MCF 10A (cell line): ENCODE results near the gene GABRD. TPM values are rescaled to one million over a fixed set of nuclear protein-coding genes. Genes with fewer than 3 reads are reported as not detected.

Experiments used
- BruUV-seq: library from RNA; stranded (reverse); fragments of 400-500 nt; replicated peaks from 2 replicates; lab custom pipeline; 2021; lab: Mats Ljungman, UMichigan
- CTCF ChIA-PET: fragments of 300-600 bp; sonication (Branson Sonifier 250); formaldehyde crosslinking; extraction: SDS; loops from one replicate; lab custom pipeline; 2021; ENCODE audit warnings: antibody characterized with exemption, inconsistent platforms; lab: Yijun Ruan, JAX
- POLR2A ChIA-PET: fragments of 300-600, 350-650 bp; sonication (Branson Sonifier 250); formaldehyde crosslinking; extraction: SDS; loops from one replicate; lab custom pipeline; 2020; ENCODE audit warnings: antibody characterized with exemption, inconsistent platforms; lab: Yijun Ruan, JAX
- DNase-seq: peaks from one replicate; pipeline ENCODE4 v3.0.0-alpha.2; 2018; ENCODE audit not compliant: unreplicated experiment
- H3K27ac Mint-ChIP-seq: one replicate; pipeline ENCODE4 v1.8.0; 2022; ENCODE audit warnings: mild to moderate bottlenecking, low read depth, mixed read lengths; ENCODE audit not compliant: unreplicated experiment
- H3K27me3 Mint-ChIP-seq: one replicate; pipeline ENCODE4 v1.8.0; 2022; ENCODE audit warnings: mixed read lengths; ENCODE audit not compliant: insufficient read depth, unreplicated experiment
- H3K36me3 Mint-ChIP-seq: one replicate; pipeline ENCODE4 v1.8.0; 2022; ENCODE audit warnings: mild to moderate bottlenecking, moderate library complexity, mixed read lengths; ENCODE audit not compliant: insufficient read depth, unreplicated experiment
- H3K4me1 Mint-ChIP-seq: one replicate; pipeline ENCODE4 v1.8.0; 2022; ENCODE audit warnings: mixed read lengths; ENCODE audit not compliant: insufficient read depth, unreplicated experiment
- H3K4me3 Mint-ChIP-seq: one replicate; pipeline ENCODE4 v1.8.0; 2022; ENCODE audit warnings: mild to moderate bottlenecking, moderate library complexity, mixed read lengths; ENCODE audit not compliant: unreplicated experiment
- H3K9me3 Mint-ChIP-seq: one replicate; pipeline ENCODE4 v1.8.0; 2022; ENCODE audit warnings: mixed read lengths; ENCODE audit not compliant: unreplicated experiment
- CTCF ChIP-seq: fragments of 200-600 bp; IDR thresholded peaks from one replicate; pipeline ENCODE4 v1.8.0; 2022; ENCODE audit warnings: antibody characterized with exemption, mild to moderate bottlenecking; ENCODE audit not compliant: unreplicated experiment
- intact Hi-C: fragments of 100-400 bp; cut with micrococcal nuclease; formaldehyde crosslinking; loops from 2 replicates; pipeline ENCODE4 v1.14.1; 2022
- total RNA-seq: library from RNA; stranded (reverse); gene quantifications from 2 replicates; pipeline ENCODE4 v1.2.3, GENCODE V29; 2022

GABRD gene
- total RNA-seq, 1 experiment from 2014 or later: not detected

GRCh38 chr1:1989789-1990188 is 29.4 kb upstream of the GABRD start:
- Mint-ChIP-seq H3K4me3 (no peak overlapping the region), H3K36me3 (no peaks in the 10 kb centered on the region), H3K27me3 (peaks cover 19% of the 10 kb centered on the region), H3K4me1 (peaks cover 9% of the 10 kb centered on the region), H3K9me3 (no peaks in the 10 kb centered on the region), H3K27ac (no peak overlapping the region)
- ChIA-PET POLR2A (no interaction called here), CTCF (interaction anchor here (1.2 kb wide), 1 partner anchor 55 kb away, joined by 4 read pairs; no protein-coding TSS in a partner anchor)
- no TSS peak for BruUV-seq
- intact Hi-C loops: no loop called here
- no peak for DNase-seq
- no peak for TF ChIP-seq CTCF

DNA sequence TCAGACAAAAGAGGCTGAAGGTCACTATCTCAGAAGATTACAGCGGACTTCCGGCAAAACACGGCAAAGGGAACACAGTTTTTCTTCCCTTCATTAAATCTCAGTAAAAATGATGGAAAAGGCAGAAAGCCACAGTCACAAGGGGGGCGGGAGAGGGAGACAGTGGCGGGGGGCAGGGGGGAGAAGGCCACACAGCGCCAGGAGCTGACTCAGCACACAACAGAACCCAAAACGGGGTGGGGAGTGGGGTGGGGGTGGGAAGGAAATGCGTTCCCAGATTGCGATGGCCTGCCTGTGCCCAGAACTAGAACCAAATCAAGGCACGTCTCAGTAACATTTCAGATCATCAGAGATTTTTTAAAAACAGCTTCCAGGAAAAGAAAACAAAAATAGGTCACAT is 28.9 kb upstream of the GABRD start:
- no TSS peak for BruUV-seq
- Mint-ChIP-seq H3K27ac (no peak overlapping the region), H3K4me3 (no peak overlapping the region), H3K27me3 (peaks cover 19% of the 10 kb centered on the region), H3K36me3 (no peaks in the 10 kb centered on the region), H3K9me3 (no peaks in the 10 kb centered on the region), H3K4me1 (peaks cover 9% of the 10 kb centered on the region)
- ChIA-PET CTCF (interaction anchor here (1.2 kb wide), 1 partner anchor 55 kb away, joined by 4 read pairs; no protein-coding TSS in a partner anchor), POLR2A (no interaction called here)
- DNase-seq: no peak
- intact Hi-C loops: no loop called here
- no peak for TF ChIP-seq CTCF

DNA sequence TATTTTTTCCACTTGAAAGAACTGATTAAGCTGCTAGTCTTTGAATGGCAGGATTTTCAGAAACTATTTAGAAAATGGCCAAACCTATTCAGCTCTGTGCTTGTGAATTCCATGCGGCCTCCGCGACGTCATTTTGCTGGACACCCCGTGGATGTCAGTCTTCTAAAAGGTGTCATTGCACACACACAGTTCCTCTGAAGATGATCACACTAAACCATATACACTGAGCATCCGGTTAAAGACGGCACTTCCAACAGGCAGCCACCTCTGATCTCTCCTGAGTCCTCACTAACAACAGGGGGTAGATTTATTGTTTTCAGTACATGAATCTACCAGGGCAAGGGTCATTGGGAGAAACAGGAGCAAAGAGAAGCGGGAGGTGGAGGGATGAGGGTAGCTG is 24.6 kb upstream of the GABRD start:
- Mint-ChIP-seq H3K4me1 (peaks cover 5% of the 10 kb centered on the region), H3K27ac (no peak overlapping the region), H3K4me3 (no peak overlapping the region), H3K9me3 (no peaks in the 10 kb centered on the region), H3K27me3 (peaks cover 3% of the 10 kb centered on the region), H3K36me3 (peaks cover 6% of the 10 kb centered on the region)
- TF ChIP-seq CTCF: no peak
- ChIA-PET POLR2A (no interaction called here), CTCF (interaction anchor here (1.0 kb wide), 1 partner anchor 34 kb away, joined by 3 read pairs; no protein-coding TSS in a partner anchor)
- intact Hi-C loops: no loop called here
- BruUV-seq: no TSS peak
- no peak for DNase-seq

- POLR2A ChIA-PET: no interaction called here
- intact Hi-C loops: no loop called here
- CTCF ChIA-PET: interaction anchor here (0.8 kb wide), 1 partner anchor 48 kb away, joined by 4 read pairs; no protein-coding TSS in a partner anchor
Measured at GRCh38 chr1:1996207-1996651, 22.9 kb upstream of the GABRD start.

More at GRCh38 chr1:1996207-1996651, 22.9 kb upstream of the GABRD start:
- peaks cover 6% of the 10 kb centered on the region for H3K36me3 Mint-ChIP-seq
- BruUV-seq: no TSS peak
- no peaks in the 10 kb centered on the region for H3K27me3 Mint-ChIP-seq
- peaks cover 5% of the 10 kb centered on the region for H3K4me1 Mint-ChIP-seq
- DNase-seq: no peak
- H3K4me3 Mint-ChIP-seq: no peak overlapping the region
- no peak overlapping the region for H3K27ac Mint-ChIP-seq
- no peaks in the 10 kb centered on the region for H3K9me3 Mint-ChIP-seq
- TF ChIP-seq CTCF: no peak
